GM21390 (cell line): ENCODE results near the gene TOMM40.
A peak's percentile ranks its signal among the peaks of the same experiment; 100 is the strongest.
"Not testable (repeated sequence)": the region's sequence is repeated elsewhere in the genome, so short reads cannot be mapped to it uniquely, and the experiment has no call there.

Source experiments
- ATAC-seq: cut with Tn5 transposase; IDR thresholded peaks from one replicate; pipeline ENCODE4 v1.9.1; 2021; ENCODE audit not compliant: unreplicated experiment

TOMM40 gene

DNA sequence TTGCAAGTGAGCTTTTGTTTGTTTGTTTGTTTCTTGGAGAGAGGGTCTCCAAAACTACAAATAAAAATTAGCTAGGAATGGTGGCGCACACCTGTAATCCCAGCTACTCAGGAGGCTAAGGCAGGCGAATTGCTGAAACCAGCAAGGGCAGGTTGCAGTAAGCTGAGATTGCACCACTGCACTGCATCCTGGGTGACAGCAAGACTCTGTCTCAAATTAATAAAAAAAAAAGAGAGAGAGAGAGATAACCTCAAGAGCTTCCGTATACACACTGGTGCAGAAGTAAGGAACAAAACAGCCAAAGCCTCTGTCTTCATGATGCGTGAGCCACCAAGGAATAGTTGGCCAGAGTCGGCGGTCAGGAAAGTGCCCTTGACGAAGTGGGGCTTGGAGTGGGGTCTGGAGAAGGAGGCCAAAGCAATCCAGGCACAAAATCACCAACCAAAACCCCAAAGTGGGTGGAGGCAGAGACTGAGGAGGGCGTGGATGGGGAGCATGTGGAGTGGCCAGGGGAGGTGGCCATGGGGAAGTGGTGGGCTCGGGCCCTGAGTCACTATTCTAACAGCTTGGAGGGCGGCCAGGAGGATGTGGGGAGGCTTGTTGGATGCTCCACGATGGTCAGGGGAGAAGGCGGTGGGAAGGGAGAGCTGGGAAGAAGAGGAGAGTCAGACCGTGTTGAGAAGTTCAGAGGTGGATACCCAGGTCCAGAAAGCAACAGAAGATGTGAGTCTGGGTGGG is 21.2 kb upstream of the TOMM40 start:
- ATAC-seq: no peak

DNA sequence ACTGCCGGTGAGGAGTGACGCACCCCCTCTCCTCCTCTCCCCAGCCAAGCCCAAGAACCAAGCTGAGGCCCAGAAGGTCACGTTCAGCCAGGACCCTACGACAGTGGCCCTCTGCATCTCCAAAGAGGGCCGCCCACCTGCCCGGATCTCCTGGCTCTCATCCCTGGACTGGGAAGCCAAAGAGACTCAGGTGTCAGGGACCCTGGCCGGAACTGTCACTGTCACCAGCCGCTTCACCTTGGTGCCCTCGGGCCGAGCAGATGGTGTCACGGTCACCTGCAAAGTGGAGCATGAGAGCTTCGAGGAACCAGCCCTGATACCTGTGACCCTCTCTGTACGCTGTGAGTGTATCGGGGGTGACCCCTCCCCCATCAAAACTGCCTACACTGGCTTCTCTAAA is 19.2 kb upstream of the TOMM40 start:
- ATAC-seq: no peak

DNA sequence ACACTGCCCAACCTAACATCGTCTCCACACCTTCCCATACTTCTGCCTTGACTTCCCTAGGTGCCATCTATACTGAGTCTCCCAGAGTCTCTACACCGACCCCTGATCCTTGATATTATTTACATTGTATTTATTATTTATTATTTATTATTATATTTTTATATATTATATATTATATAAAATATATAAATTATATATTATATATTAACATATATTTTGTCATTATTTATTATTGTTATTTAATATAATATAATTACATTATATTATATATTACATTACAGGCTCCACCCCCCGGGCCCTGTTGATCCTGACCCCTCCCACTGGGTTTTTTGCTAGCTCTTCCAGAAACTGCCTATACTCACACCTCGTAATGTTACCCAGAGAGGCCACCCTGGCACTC is 18.4 kb upstream of the TOMM40 start:
- ATAC-seq: no peak

DNA sequence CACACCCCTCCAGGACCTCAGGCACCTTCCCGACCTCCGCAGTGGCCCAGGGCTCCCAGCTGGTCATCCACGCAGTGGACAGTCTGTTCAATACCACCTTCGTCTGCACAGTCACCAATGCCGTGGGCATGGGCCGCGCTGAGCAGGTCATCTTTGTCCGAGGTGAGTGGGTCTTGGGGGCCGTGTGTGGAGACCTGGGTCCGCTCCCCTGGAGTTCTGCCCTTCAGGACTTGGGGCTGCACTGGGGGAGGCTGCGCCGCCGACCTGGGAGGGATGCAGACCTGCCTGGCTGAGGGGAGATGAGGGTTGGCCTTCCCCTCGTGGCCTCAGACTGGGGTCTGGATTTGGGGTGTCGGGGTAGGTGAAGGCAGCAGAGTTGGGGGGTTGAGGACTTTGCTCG is 16.7 kb upstream of the TOMM40 start:
- no peak for ATAC-seq

DNA sequence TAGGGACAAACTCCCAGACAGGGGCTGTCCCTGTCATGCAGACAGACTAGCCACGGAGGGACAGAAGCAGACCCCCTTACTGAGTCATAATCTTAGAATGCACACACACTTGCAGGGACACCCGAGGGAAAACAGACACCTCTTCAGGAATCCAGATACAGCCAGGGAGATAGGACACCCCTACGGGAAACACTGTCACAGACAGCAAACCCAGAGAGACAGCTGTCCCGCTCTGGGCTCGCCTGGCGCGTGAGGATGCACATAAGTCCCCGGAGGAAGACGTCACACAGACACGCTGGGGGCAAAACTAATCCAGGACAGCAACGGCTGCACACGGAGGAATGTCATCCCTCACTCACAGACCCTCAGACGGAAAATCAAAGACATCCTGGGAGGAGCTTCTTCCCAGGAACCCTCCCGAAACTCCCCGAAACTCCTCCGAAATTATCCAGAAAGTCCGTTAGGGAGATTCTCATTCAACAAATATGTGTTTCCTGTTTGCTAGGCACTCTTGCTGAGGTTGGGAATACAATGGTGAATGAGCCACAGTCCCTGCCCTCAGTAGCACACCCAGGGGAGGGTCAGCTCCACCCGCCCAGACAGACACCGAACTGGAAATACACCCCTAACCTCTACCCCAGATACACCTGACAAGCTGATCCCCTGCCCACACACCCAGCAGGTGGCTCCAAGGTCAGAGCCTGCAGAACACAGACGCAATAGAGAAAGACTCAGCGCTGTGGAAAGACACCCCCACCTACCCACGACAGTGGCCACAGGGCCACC is 15.2 kb upstream of the TOMM40 start:
- ATAC-seq: no peak

DNA sequence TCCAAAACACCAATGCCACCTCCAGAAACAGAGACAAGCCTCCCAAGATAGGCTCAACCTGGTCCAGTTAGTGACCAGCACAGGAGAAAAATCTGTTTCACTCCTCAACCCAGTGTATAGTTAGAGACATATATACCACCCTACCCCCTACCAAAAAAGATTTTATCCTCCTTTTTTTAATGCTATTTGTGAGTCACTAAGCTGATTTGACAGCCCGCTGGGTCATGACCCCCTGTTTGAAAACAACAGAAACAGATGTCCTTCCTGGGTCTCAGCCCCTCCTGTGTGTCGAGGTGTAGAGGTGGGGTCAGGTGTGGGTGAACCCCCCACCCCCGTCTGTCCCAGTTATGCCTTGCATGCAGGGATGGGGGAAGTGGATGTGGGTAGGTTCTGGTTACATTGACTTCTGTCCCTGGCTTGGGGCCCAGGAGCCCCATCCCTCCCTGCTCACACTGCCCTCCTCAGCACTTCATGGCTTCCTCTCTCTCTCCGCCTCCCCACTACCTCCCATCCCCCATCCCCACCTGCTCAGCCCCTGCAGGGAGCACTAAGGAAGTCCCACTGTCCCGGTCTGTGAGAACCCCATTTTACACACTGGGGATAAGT is 14.0 kb upstream of the TOMM40 start:
- no peak for ATAC-seq

DNA sequence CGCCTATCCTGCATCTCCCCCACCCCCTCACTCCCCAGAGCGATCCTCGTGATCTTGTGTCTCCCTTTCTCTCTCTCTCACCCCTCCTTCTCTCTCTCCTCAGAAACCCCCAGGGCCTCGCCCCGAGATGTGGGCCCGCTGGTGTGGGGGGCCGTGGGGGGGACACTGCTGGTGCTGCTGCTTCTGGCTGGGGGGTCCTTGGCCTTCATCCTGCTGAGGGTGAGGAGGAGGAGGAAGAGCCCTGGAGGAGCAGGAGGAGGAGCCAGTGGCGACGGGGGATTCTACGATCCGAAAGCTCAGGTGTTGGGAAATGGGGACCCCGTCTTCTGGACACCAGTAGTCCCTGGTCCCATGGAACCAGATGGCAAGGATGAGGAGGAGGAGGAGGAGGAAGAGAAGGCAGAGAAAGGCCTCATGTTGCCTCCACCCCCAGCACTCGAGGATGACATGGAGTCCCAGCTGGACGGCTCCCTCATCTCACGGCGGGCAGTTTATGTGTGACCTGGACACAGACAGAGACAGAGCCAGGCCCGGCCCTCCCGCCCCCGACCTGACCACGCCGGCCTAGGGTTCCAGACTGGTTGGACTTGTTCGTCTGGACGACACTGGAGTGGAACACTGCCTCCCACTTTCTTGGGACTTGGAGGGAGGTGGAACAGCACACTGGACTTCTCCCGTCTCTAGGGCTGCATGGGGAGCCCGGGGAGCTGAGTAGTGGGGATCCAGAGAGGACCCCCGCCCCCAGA is 12.8 kb upstream of the TOMM40 start:
- ATAC-seq: no peak

DNA sequence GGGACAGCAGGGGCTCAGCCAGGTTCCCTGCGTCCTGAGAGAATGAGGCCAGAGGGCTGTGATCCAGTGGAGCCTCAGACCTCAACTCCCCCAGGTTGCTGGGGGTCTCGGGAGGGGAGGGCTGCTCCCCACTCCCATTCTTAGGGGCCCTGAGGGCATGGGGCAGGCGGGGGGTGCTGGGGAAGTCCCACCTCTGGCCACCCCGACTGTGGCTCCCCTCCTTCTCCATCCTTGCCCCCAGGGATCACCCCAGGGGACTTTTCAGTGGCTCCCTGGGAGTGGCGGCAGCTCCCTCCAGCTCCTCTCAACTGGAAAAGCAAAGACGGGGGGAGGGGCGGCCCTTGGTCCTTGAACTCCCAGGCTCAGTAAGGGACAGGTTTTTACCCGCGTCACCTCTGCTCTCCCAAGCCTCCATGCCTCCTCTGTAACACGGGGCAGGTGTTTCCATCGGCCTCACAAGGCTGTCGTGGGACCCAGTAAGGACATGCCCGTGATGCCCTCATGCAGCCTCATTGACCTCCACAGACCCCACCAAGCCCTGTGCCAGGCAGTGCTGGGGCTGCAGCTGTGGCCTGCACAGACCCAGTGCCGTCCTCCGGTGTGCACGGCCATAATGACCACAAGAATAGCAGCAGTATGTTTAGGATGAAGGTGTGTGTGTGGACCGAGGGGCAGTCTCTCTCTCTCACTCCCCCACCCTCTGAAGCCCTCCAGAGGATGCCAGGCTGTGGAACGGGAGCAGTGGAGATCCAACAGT is 11.6 kb upstream of the TOMM40 start:
- ATAC-seq: no peak

DNA sequence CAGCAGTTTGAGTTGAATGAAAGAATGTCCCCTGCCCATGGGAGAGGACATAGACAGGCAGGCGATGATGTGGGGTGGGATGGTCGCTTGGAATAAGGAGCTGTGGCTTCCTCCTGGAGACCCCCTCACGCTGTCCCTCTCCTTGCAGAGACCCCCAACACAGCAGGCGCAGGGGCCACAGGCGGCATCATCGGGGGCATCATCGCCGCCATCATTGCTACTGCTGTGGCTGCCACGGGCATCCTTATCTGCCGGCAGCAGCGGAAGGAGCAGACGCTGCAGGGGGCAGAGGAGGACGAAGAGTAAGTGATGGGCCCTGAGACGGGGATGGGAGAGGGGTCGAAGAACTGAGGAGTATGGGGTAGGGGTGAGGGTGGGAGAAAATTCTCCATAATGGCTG is 9.0 kb upstream of the TOMM40 start:
- no peak for ATAC-seq

DNA sequence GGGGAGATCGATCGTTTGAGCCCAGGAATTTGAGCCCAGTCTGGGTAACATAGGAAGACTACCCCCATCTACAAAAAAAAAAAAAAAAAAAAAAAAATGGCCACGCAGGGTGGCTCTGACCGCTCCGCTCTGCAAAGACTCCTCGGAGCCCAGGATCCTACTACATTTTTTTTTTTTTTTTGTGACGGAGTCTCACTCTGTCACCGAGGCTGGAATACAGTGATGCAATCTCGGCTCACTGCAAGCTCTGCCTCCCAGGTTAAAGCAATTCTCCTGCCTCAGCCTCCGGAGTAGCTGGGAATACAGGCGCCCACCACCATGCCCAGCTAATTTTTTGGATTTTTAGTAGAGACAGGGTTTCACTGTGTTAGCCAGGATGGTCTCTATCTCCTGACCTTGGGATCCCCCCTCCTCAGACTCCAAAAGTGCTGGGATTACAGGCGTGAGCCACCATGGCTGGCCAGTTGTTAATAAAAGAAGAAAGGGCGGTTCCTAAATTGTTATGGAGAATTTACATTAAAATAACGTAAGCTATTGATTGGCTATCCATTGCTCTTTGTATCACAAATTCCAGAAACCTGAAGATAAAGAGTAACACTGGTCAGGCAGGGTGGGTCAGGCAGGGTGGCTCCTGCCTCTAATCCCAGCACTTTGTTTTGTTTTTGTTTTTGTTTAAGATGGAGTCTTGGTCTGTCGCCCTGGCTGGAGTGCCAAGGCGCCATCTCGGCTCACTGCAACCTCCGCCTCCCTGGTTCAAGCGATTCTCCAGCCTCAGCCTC is 8.2 kb upstream of the TOMM40 start:
- not testable (repeated sequence) for ATAC-seq

DNA sequence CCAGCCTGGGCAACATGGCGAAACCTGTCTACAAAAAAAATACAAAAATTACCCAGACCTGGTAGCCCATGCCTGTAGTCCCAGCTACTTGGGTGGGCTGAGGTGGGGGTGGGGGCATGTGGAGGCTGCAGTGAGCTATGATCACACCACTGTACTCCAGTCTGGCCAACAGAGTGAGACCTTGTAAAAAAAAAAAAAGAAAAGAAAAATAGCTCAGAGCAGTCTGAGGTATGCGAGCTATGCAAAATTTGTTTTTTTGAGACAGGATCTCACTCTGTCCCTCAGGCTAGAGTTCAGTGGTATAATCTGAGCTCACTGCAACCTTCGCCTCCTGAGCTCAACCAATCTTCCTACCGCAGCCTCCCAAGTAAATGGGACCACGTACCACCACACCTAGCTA is 7.1 kb upstream of the TOMM40 start:
- ATAC-seq: no peak

DNA sequence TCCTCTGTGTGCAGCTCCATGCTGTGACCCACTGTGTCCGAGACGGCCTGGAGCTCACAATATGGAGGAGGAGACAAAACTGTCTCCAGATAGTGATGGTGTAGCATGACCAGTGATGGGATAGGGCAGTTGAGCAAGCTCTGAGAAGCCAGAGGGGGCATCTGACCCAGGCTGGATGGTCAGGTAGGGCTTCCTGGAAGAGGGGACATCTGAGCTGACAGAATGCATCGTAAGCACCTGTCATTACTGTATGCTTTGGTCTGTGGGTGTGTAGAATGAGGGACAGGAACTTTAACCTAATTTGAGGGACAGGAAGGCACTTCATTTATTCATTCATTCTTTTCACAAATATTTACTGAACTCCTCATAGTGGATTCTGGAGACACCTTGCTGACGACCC is 6.5 kb upstream of the TOMM40 start:
- no peak for ATAC-seq

DNA sequence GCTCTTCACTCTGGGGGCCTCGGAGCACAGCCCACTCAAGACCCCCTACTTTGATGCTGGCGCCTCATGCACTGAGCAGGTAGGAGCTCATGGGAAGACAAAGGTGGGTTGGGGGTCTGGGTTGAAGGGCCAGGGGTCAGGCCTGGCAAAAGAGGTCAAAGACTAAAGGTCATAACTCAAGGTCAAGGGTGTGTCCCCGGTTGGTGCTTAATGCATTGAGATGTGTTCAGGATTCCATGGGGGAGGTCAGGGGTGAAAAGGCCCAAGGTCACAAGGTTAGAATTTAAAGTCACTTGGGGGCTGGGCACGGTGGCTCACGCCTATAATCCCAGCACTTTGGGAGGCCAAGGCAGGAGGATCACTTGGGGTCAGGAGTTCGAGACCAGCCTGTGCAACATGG is 4.9 kb upstream of the TOMM40 start:
- no peak for ATAC-seq

DNA sequence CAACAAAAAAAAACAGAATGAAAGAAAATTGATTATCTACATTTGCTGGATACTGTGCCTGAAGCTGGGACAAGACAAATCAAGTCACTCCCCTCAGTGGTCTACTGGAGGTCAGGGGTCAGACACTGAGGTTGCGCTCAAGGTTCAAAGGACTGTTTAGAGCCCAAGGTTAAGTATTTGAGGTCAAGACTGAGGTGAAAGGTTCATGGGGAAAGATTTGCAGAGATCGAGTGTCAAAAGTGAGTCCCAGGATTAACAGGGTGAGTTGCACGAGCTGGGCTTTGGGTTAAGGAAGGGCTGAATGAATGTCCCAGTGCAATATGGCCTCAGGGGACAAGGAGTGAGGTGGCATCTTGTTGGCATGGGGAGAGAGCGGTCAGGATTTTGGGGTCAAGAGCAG is 3.4 kb upstream of the TOMM40 start:
- ATAC-seq: no peak

DNA sequence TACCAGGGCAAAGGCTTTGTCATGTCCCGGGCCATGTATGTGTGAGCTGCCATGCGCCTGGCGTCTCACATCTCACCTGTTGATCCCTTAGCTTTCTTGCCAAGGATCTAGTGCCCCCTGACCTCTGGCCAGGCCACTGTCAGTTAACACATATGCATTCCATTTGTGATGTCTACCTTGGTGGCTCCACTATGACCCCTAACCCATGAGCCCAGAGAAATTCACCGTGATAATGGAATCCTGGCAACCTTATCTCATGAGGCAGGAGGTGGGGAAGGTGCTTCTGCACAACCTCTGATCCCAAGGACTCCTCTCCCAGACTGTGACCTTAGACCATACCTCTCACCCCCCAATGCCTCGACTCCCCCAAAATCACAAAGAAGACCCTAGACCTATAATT is 2.7 kb upstream of the TOMM40 start:
- ATAC-seq: not testable (repeated sequence)

DNA sequence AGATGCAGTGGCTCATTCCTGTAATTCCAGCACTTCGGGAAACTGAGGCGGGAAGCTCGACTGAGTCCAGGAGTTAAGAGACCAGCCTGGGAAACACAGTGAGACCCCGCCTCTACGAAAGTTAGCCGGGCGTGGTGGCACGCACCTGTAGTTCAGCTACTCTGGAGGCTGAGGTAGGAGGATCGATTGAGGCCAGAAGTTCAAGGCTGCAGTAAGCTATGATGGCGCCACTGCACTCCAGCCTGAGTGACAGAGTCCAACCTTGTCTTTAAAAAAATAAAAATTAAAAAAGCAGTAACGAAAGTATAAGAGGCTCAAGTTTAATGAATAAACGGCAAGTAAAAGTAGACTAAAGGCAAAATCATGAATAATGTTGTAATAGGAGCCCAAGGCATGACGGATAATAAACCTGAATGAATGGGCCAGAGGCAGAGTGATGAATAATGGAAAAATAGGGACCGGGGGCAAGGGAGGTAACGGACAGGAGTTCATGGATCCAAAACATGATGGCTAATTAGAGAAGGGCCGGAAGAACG is 1.2 kb upstream of the TOMM40 start:
- ATAC-seq: no peak

DNA sequence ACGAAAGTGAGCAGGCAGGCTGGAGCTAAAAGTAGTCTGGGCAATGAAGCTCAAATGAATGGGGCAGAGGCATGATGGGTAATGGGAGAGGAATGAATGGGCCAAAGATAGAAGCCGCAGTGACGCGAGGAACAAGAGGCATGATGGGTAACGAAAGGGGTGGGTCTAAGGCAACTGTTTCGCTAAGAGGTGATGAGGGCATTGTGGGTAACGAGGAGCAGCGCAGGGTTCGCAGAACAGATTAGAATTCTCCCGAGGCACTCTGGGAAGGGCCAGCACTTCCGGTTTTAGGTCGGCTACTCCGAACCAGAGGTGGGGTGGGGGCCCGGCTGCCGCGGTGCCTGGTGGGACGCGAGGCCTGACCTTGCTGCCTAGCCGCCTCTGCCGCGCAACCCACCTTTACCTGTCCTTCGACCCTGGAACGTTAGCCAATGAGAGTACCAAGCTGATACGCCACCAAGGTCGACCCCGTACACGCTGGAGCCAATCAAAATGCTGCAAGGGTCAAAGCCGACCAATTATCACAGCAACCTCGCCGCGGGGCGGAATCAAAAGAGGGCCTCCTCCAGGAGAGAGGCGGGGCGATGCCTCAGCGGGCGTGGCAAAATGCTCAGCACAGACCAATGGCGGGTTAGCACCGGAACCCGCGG is 563 bp upstream of the TOMM40 start:
- ATAC-seq: peak; percentile 77

DNA sequence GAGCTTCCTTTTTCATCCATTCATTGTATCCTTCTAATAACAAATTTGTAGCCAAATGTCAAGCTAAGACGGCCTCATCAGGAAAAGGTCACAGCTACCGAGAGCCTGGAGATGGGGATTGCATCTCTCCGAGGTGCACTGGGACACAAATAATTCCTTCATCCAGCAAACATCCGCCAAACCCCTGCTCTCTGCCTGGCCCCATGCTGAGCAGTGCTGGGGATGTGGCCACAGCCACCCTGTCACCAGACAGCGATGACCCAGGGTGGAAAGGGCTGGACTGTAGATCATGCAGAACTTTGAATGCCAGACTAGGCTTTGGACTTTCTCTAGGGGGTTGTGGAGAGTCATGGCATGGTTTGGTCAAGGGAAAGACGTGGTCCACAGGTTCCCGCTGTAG is 1.9 kb downstream of the TOMM40 start:
- no peak for ATAC-seq

DNA sequence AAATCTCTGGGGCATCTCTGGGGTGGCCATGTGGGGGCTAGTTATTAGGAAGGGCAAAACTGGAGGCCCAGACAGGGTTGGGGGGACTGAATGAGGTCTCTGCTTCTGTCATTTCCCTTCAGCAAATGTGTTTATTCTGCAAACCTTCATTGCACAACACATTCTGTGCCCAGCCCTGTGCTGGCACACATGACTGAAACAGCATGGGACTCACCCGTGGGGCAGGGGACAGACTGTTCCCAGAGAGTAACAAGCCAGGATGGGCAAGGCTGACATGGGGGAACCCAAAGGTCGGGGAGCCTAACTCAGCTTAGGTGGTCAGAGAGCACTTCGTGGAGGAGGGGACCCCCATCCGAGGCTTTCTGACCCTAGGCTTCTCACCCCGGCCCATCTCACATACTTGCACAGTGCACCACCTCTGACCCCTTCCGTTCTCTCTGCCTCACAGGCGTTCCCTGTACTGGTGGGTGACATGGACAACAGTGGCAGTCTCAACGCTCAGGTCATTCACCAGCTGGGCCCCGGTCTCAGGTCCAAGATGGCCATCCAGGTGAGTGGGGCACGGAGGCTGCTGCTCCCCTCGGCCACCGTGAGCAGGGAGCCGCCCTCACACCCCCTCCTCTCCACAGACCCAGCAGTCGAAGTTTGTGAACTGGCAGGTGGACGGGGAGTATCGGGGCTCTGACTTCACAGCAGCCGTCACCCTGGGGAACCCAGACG is 2.4 kb downstream of the TOMM40 start:
- ATAC-seq: no peak
